ENCODE data around the gene MEIOSIN.
"Not testable (repeated sequence)": the region's sequence is repeated elsewhere in the genome, so short reads cannot be mapped to it uniquely, and the experiment has no call there.

Gene MEIOSIN

GRCh38 chr19:45728683-45729082 lies 4.6 kb upstream of the MEIOSIN start:
- not testable (repeated sequence) for DNase-seq

- peak; percentile 10 to 20 for DNase-seq
Measured at GRCh38 chr19:45729800-45730290, 3.4 kb upstream of the MEIOSIN start.

- peak; percentile 87 to 92 for DNase-seq
Measured at GRCh38 chr19:45730368-45731288, 2.6 kb upstream of the MEIOSIN start, which contains the start of gene FBXO46. Gene FBXO46 (minus strand): TSS chr19:45730896. CDS start chr19:45713495, 17,401 bp downstream.

- DNase-seq: no peak
Measured at GRCh38 chr19:45739498-45740439, 6.5 kb downstream of the MEIOSIN start.

GRCh38 chr19:45742969-45743368 lies 9.7 kb downstream of the MEIOSIN start:
- DNase-seq: no peak

- no peak for DNase-seq
Measured at GRCh38 chr19:45745606-45746005, 12.4 kb downstream of the MEIOSIN start.

- DNase-seq: no peak
Measured at GRCh38 chr19:45746866-45747265, 13.6 kb downstream of the MEIOSIN start.

GRCh38 chr19:45747513-45747912 lies 14.3 kb downstream of the MEIOSIN start:
- no peak for DNase-seq

- DNase-seq: not testable (repeated sequence)
Measured at GRCh38 chr19:45751483-45751882, 18.2 kb downstream of the MEIOSIN start.

GRCh38 chr19:45752639-45753038 lies 19.4 kb downstream of the MEIOSIN start:
- DNase-seq: no peak

GRCh38 chr19:45753548-45753947 lies 20.3 kb downstream of the MEIOSIN start:
- no peak for DNase-seq

- DNase-seq: no peak
Measured at GRCh38 chr19:45754323-45754722, 21.1 kb downstream of the MEIOSIN start.

- no peak for DNase-seq
Measured at GRCh38 chr19:45757695-45758094, 24.5 kb downstream of the MEIOSIN start.

- DNase-seq: no peak
Measured at GRCh38 chr19:45758921-45759320, 25.7 kb downstream of the MEIOSIN start.

- no peak for DNase-seq
Measured at GRCh38 chr19:45761714-45762113, 28.5 kb downstream of the MEIOSIN start.

- DNase-seq: no peak
Measured at GRCh38 chr19:45762870-45763631, 29.8 kb downstream of the MEIOSIN start.

GRCh38 chr19:45763691-45764294 lies 30.6 kb downstream of the MEIOSIN start:
- no peak for DNase-seq

GRCh38 chr19:45764475-45764874 lies 31.2 kb downstream of the MEIOSIN start:
- no peak for DNase-seq

- DNase-seq: no peak
Measured at GRCh38 chr19:45764945-45765701, 31.9 kb downstream of the MEIOSIN start.

GRCh38 chr19:45765702-45766295 lies 32.6 kb downstream of the MEIOSIN start:
- no peak for DNase-seq
